ENCODE measurements around the gene VEPH1.

The VEPH1 gene

GRCh38 chr3:157300094-157300493 is 203.1 kb downstream of the VEPH1 start:
- peak; percentile 91 for DNase-seq

GRCh38 chr3:157297328-157297915 is 205.8 kb downstream of the VEPH1 start:
- DNase-seq = no peak

- no peak for DNase-seq
These were observed 208.3 kb downstream of the VEPH1 start for GRCh38 chr3:157294953-157295352.

GRCh38 chr3:157294491-157294890 is 208.7 kb downstream of the VEPH1 start:
- peak; percentile 56 for DNase-seq

- DNase-seq = peak; percentile 96
These were observed 212.4 kb downstream of the VEPH1 start for GRCh38 chr3:157290766-157291165.

- DNase-seq = peak; percentile 29
These were observed 217.2 kb downstream of the VEPH1 start for GRCh38 chr3:157285966-157286365.

- DNase-seq = no peak
These were observed 218.1 kb downstream of the VEPH1 start for GRCh38 chr3:157285141-157285540.

- DNase-seq = no peak
These were observed 218.5 kb downstream of the VEPH1 start for GRCh38 chr3:157284688-157285087.

GRCh38 chr3:157282261-157283191 is 220.7 kb downstream of the VEPH1 start:
- peak; percentile 94 for DNase-seq

- DNase-seq = peak; percentile 56
These were observed 222.4 kb downstream of the VEPH1 start for GRCh38 chr3:157280786-157281185.

GRCh38 chr3:157280354-157280753 is 222.9 kb downstream of the VEPH1 start:
- DNase-seq = no peak

GRCh38 chr3:157279237-157279636 is 224.0 kb downstream of the VEPH1 start:
- DNase-seq = no peak

- DNase-seq = no peak
These were observed 226.4 kb downstream of the VEPH1 start for GRCh38 chr3:157276801-157277200.

GRCh38 chr3:157275832-157276231 is 227.4 kb downstream of the VEPH1 start:
- no peak for DNase-seq

- no peak for DNase-seq
These were observed 228.5 kb downstream of the VEPH1 start for GRCh38 chr3:157274644-157275137.

GRCh38 chr3:157271283-157271882 is 231.8 kb downstream of the VEPH1 start:
- DNase-seq = no peak

GRCh38 chr3:157268026-157268425 is 235.2 kb downstream of the VEPH1 start:
- no peak for DNase-seq

- DNase-seq = no peak
These were observed 237.3 kb downstream of the VEPH1 start for GRCh38 chr3:157265931-157266330.

GRCh38 chr3:157263027-157263426 is 240.2 kb downstream of the VEPH1 start:
- peak; percentile 56 for DNase-seq

- peak; percentile 91 for DNase-seq
These were observed 242.2 kb downstream of the VEPH1 start for GRCh38 chr3:157261000-157261399.

- DNase-seq = no peak
These were observed 243.4 kb downstream of the VEPH1 start for GRCh38 chr3:157259825-157260224.

GRCh38 chr3:157257101-157257500 is 246.1 kb downstream of the VEPH1 start:
- DNase-seq = peak; percentile 60

- no peak for DNase-seq
These were observed 247.4 kb downstream of the VEPH1 start for GRCh38 chr3:157255797-157256196.

Data from fibroblast of skin of scalp (primary cell).